HG03175 (cell line): ENCODE measurements around the gene PRDM16.

Experiments used
- ATAC-seq: cut with Tn5 transposase; IDR thresholded peaks from one replicate; pipeline ENCODE4 v1.9.1; 2021; ENCODE audit warnings: mild to moderate bottlenecking, moderate library complexity; ENCODE audit not compliant: unreplicated experiment

Gene PRDM16

DNA sequence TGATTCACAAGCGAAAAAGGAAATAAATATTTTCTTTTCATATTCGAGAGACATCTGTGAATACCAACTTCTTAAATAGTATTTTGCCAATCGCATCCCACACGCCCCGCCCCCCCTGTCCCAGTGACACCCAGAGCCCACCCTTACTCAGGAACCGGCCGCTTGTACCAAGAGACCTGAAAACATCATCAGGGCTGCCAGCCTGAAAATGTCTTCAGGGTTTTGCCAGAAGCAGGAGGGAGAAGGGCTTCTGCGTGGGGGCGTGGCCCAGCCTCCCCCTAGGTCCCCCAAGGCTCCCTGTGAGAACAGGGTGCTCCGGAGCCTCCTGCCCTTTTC is 126.4 kb downstream of the PRDM16 start:
- no peak for ATAC-seq

DNA sequence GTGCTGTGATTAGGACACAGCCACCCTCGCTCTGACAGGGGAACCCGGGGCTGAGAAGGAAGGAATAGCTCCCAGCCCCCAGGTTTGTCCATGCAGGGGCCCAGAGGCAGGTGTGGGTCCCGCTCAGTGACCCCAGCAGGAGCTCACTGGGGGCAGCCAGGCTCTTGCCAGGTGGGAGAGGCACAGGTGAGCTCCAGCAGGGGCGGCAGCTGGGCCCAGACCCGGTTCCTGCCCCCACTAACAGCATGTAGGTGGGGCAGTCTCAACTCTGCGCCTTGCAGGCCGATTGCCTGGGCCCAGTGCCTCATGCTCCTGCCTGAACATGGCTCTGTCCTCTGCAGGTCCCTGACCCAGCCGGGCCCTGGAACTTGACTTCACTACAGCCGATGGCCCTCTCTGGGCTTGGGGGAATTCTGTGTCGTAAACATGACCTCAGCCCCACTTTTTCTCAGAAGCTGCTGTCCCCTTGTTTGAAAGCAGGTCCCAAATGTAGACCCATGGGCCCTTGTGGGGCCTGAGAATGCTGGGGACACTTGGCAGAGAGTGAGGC is 127.0 kb downstream of the PRDM16 start:
- ATAC-seq = no peak

DNA sequence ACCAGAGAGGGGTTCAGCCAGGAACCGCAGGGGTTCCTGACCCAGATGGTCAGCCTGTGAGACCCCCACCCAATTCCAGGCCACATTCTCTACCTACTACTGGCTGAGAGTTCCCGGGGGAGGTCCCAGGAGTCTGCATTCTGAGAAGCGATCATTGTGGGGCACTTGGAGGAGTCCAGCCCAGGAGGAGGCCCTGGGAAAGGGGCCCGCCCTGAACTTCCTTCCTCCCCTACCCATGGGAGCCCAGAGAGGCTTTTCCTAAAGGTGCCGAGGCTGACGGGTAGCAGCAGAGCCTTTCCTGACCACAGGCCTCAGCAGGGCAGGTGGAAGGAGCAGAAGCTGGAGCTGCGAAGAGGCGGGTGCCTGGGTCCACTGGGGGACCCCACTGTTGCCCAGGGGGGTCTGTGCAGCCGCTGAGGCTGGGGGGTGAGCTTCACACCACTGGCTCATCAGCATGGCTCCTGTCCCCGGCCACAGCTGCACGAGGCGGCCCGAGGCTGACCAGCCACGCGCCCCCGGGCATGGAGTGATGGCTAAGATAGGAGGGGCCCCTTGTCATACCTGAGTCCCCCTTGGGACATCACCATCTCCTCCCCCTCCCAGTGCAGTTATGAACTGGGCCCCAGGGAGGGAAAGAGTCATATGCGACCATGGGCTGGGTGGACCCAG is 127.7 kb downstream of the PRDM16 start:
- ATAC-seq = no peak

DNA sequence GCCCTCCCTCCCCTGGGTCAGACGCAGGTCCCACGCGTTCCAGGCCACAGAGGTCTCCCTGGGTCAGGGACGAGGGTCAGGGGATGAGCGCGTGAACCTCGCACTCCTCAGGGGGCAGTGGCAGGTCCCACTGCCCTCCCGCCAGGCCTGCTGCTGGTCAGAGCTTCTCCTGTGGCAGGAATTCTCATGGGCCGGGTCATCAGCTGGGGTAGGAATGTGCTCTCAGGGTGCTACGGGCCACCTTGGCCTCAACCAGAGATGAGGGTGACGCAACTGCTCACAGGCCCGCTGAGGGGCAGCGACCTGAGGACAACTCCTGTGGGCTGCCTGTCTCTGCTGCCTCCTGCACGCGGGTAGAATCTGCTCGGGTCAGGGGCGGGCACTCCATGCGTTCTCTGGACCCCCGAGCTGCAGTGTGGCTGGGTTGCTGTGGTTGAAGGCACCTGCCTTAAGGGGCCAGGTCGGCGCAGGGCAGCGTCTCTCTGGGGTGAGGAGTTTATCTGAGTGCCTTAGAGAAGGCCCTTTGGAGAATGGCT is 128.8 kb downstream of the PRDM16 start:
- no peak for ATAC-seq

DNA sequence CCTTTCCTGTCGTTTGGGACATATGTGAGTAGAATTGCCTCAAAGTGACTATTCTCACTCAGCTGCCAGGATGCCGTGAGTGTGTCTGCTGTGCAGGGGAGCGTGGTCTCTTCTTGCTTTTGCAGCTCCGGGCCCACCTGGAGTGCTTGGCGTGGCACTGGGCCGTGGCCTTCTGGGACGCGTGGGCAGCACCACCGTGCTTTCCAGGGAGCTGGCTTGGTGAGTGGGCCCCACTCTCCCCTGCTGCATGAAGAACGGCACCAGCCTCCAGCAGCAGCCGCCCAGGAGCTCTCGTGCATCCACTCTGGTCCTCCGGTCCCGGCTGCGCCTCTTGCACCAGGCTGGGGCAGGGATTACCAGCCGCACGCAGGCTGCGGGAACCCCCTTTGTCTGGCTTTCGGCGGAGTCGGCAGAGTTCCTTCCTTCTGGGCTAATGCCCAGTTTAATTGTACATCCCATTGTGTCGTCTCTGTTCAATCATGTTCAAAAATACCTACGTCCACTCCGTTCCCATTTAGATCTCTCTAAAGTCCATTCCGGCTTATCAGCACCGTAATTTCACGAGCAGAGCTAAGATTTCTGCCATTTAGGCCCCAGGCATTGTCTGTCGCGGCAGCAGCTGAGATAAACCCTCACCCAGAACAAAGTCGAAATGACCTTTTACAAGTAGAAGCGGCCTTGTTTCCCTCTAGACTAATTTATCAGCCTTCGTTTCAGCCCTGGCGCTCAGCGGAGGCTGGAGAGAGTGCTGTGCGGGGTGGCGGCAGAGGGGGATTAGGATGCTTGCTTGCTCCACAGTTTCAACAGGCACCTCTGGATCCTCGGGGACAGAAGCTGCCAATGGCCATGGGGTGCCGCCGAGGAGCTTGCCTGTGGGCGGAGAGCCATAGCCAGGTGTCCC is 129.6 kb downstream of the PRDM16 start:
- no peak for ATAC-seq

DNA sequence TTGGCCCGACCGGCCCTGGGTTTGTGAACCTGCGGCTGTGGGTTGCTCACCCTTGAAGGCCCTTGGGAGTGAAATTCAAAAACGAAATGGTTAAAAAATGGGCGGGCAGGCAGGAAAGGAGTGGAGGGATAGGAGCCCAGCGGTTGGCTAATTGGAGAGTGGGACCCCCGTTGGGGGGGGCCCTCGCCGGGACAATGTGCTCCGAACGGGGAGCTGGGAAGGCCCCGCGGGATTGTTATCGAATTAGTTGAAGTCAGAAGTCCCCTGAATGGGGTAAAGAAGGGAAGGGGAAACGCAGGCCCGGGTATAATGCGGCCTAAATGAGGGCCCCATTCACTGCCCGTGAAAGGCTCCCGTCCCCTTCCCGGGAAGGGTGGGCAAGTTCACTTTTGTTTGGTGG is 135.7 kb downstream of the PRDM16 start:
- ATAC-seq = no peak

DNA sequence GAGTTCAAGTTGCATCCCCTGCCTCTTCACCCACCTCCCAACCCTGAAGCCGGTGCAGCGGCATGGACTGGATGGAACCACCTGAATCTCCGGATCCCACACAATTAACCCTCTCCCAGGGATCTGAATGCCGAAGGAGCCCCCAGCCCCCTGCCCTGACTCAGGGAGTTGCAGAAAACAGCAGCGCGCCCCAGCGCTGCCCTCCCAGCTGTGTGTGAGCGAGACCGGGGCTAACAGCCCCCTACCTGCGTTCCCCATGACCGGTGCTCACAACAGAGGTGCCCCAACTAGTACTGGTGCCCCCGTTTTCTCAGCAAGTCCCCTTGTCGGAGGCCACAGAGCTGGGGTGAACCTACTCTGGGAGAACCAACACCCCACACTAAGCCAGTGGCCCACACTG is 136.8 kb downstream of the PRDM16 start:
- ATAC-seq = no peak

DNA sequence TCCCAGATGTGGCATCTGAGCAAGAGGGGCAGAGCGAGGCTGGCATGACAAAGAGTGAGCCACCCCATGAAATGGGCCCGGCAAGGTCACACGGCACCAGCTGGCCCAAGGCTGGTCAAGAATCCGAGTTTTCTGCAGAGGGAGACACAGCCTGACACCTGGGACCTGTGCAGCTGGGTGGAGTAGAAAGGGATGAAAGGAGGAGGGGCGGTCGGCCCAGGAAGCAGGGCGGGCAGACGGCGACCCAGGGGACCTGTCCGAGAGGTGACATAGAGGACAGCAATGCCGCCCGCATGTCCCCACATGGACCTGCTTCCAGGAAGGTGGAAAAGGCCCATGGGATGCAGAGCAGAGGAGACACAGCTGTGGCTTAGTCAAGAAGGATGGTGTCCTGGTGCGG is 137.7 kb downstream of the PRDM16 start:
- no peak for ATAC-seq

DNA sequence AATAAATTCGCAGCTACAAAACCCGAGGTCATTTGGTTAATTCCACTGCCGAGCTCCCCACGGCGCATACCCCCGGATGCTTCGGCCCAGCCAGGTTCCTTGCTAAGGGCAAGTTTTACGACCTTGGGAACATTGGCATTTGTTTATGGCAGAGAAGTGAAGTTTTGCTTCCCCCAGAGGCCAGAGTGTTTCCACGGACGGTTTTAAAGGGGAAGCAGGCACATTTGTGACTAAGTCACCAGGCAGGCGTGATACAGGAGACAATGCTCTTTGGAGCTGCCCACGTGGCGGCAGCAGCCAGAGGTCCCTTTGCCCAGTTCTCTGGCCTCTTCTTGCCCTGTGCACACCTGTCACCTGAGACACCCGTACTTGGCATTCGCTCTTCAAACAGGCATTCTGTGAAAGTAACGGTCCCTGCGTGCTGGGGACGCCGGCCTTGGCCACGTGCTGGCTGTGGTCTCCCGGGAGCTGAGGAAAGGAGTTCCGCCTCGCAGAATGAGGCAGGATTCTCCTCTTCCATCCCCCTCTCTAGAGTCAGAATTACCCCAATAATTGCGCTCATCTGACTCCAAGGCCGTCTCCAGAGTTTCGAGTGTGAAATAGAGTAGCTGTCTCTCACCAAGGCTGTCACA is 138.3 kb downstream of the PRDM16 start:
- no peak for ATAC-seq

DNA sequence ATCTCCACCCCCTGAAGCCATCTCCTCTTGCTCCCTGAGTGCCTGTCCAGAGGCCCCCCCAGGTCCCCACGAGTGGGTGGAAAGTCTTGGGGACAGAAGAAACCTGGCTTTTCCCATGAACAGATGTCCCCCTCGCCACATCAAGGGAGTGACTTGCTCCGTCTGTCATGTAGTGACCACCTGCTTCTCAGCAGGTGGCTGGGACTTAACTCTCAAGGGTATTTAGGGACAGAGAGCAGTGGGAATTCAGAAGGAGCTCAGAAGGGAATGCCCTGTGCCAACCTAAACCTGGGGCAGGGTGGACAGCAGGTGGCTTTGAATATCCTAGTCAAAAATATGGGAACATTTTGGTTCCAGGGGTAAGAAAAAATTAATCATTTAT is 139.8 kb downstream of the PRDM16 start:
- no peak for ATAC-seq

DNA sequence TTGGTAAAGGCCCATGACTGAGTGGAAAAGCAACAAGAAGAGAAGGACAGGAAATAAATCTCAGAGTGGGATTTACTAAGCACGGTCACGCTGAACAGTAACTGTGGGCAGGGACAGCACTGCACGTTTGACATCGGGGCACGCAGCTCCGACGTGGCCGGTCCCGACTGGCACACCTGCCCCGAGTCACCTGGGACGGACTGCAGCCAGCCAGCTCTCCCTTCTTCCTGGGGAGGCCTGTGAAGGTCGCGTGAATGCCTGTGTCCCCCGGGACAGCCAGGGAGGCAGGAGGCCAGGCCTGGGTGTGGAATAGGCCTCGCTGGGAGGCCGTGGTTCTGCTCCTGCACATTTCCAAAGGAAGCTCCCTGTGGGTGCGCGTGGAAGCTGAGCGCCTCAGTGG is 140.2 kb downstream of the PRDM16 start:
- no peak for ATAC-seq

DNA sequence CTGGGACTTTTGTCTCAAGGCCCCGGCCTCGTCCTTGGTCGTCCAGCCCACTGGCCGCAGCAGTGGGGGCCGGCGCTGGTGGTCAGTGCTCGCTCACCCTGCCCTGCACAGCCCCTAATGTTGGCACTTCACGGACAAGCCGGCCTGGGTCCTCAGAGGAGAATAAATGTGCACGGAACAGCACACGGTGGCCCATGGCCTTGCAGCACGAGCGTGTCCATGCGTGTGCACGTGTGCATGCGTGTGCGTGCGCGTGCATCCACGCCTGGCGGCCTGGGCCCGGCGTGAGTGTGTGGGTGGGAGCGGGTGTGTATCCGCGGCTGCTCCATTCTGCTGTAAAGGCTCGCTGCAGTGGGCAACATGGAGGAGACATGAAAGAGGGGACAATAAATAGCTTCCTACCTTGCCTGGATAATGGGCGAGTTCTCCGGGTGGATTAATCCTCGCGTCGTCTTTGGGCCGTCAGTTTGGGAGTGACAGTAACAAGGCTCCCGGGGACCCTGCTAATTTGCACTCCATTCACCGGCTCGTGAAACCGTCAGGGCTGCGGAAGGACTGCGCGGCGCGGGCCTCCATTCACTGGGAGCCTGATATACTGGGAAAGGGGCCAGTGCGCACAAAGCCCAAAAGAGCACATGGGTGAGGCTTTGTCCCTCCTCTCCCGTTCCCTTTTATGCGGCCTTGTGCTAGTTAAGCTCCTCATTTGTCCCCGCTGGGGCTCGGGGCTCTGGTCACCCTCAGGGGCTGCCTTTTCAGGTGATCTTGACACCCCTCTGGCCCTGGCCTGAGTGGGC is 142.8 kb downstream of the PRDM16 start:
- no peak for ATAC-seq

DNA sequence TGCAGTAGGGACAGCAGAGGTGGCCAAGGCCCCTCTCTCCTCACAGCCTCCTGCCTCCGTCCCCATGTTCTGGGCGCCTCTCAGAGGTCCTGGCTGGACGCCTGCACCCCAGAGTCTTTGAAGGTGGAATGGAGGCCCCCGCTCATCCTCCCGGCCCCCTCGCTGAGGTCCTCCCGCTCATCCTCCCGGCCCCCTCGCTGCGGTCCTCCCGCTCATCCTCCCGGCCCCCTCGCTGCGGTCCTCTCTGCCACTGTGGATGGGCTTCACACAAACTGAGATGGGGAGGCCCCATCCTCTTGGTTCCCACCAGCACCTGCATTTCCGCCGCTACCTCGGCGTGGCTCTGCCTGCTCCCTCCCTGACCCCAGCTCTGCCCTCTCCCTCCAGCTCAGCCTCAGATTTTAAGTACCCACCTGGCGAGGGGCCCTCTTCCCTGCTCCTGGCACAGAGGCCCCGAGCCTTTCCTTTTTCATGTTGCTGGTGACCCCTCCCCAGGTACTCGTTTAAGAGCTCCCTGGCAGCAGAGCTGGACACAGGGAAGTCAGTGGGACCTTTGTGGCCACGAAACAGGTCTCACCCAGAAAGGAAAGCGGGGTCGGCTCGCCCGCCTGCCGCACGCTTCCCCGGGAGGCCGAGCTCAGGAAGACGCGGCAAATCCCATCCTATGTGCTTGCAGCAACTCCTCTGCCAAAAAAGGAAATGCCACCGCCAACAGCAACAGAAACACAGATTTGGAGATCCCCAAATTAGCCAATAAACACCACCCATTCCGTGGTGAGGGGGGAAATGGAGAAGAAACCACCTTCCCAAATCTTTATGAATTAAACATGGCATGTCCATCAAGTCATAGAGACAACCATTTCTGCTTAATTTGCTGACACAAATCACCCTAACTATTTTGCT is 143.7 kb downstream of the PRDM16 start:
- ATAC-seq = no peak

DNA sequence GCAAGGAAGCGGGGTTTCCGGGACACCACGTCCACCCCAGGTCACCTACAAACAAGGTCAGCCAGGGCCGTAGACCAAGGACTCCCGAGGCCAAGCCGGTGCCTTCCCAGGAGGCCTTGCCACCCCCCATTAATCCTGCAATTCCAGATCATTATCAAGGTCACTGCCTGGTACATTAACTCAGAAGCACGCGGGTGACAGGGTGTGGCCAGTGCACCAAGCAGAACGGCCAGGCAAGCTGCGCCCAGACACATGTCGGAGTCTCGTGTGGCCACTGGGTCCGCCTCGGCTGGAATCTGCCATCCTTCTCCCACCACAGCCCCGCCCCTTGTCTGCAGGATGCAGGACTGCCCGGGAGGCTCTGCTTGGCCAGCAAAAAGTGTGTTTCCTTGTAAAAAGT is 144.7 kb downstream of the PRDM16 start:
- no peak for ATAC-seq

DNA sequence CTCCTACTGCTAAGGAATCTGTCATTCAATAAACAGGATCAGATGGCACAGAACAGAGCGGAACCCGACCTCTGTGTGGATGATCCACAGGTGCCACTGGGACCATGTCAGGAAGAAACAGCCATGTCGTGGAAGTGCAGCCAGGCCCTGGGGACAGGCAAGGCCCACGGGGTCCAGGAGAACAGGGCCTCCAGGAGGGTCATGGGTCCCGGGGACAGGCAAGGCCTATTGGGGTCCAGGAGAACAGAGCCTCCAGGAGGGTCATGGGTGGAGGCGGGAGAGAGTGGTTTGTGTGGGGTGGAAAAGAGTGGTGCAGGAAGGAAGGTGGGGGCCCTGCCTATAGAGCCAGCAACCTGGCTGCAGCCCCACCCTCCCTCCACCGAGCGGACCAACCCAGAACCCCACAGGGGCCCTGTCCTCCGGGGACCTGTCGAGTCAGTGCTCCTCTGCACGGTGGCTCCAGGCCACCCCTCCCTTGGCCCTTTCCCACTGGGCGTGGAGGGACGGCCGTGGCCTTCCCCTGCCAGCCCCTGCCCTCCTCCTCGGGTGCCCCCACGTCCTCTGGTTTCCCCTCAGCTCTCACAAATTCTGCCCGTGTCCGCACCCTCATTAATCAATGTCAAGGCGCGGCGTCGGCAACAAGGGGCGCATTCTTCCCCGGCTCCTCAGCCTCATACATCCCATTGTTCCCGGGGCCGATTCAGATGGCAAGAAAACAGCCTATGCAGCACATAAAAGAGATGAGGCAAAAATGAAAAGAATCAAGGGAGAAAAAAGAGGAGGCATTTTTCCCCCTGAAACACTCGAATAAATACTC is 146.4 kb downstream of the PRDM16 start:
- ATAC-seq = no peak

DNA sequence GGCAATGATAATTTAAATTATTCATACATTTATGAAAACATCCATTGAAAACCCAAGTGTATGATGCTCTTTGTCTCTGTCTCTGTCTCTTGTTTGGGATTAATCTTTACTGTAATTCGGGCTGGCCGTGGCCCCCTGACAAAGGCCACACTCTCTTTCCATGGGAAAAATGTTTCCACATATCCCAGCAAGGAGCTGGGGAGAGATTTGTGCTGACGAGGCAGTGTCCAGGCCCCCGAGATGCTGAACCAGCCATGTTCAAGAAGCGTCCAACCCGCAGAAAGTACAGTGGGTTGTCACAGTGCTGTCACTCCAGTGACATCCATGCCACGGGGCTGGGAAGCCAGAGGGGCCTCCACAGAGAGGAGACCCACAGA is 147.0 kb downstream of the PRDM16 start:
- ATAC-seq = no peak

DNA sequence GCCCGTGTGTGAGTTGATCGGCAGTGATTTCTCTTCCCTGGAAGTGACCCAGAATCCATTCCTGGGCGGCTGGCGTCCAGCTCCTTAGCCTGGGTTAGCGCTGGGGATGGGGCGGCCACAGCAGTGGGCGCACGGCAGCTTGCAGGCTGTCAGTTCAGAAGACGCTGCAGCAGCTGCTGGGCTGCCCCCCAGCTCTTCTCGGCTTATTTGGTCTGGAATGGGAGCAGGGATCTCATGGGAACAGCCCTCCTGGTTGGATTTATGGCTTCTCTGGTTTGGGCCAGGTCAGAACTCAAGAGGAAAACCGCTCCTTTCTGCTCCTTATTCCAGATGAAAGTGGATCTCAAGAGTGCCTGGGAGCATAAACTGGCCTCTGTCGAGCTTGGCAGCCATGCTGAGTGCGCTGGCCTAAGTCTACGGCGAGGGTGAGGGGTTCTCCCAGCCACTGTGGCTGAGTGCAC is 148.2 kb downstream of the PRDM16 start:
- no peak for ATAC-seq

DNA sequence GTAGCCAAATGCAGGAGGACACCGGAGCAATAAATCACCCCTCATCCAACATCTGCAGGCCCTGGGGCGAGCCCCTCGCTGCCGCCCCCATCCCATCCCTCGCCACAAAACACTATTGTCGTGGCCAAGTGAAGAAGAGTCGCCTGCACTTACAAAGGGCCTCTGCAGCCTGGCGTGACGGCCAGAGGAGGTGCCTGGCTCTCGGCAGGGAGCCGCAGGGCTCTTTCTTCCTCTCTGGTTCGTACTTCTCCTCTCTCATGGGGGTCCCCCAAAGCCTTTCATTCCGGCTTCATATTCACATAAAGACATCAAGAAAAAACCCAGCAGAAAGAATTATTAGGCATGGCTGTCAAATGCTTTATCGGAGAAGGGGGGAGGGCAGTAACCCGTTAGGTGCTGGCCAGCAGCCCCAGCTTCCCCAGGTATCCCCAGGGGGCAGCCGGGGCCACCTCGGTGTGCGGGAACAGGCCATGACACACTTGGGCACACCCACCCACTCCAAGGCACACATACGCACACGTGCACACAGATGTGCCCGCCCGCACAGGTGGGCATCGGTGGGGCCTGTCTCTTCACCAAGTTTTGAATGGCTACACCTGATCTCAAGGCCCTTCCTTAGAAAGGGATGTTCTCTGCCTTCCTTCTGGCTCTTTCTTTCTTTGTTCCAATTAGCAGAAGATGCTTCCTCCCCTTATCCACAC is 149.1 kb downstream of the PRDM16 start:
- no peak for ATAC-seq
